ENCODE results near the gene FEN1.

DNA sequence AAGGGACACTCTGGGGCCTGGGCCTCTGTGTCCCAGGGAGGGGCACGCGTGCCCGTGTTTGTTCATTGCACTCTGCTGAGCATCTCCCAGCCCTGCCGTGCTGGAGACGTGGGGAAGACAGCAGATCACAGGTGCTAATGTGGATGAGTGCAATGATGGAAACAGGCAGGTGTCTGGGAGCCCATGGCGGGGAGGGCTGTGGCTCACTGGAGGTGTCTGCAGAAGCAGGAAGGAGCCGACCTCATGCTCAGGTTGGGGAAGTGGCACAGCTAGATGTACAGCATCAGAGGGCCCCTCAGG, 8.3 kb upstream of the FEN1 start:
- TF ChIP-seq CTCF (IDR thresholded peaks at IDR 0.05 in 2 of 3, conservative IDR thresholded peaks at IDR 0.05 in 1 of 3; ENCODE audit: borderline replicate concordance in 1 of 3, insufficient read depth in 1 of 3, low read depth in 2 of 3, low read length in 2 of 3) (no peak), POLR2AphosphoS5 (IDR thresholded peaks at IDR 0.05; ENCODE audit: low read depth, low read length) (no peak), JUND (IDR thresholded peaks at IDR 0.05) (no peak), SP1 (IDR thresholded peaks at IDR 0.05; ENCODE audit: low read depth) (no peak), CBX3 (IDR thresholded peaks at IDR 0.05; ENCODE audit: low read depth) (no peak), POLR2A (IDR thresholded peaks at IDR 0.05; ENCODE audit: borderline replicate concordance, extremely low read depth, insufficient read depth, insufficient read length) (no peak), SIN3A (IDR thresholded peaks at IDR 0.05; ENCODE audit: low read depth) (no peak), RAD21 (IDR thresholded peaks at IDR 0.05; ENCODE audit: low read depth) (no peak), CEBPB (IDR thresholded peaks at IDR 0.05; ENCODE audit: low read depth) (no peak), EZH2 (IDR thresholded peaks at IDR 0.05) (no peak)

Data from HCT116 (cell line).